D341Med (cell line): ENCODE measurements around the gene PORCN.
A peak's percentile ranks its signal among the peaks of the same experiment; 100 is the strongest.

Experiments used
- DNase-seq: peaks from one replicate; pipeline ENCODE4 v3.0.0; 2012; ENCODE audit warnings: low spot score

The PORCN gene

GRCh38 chrX:48508400-48509244 is at the start of gene PORCN:
PORCN (plus strand) TSS chrX:48508992; CDS start chrX:48509821, 829 bp downstream.
- DNase-seq = peak; percentile 94

- no peak for DNase-seq
Observed at GRCh38 chrX:48459483-48459882, 49.3 kb upstream of the PORCN start.

- DNase-seq = no peak
Observed at GRCh38 chrX:48460031-48460430, 48.8 kb upstream of the PORCN start.

GRCh38 chrX:48460606-48461005 is 48.2 kb upstream of the PORCN start:
- no peak for DNase-seq

GRCh38 chrX:48461830-48462229 is 47.0 kb upstream of the PORCN start:
- DNase-seq = no peak

GRCh38 chrX:48465336-48465933 is 43.4 kb upstream of the PORCN start:
- no peak for DNase-seq

- DNase-seq = peak; percentile 60
Observed at GRCh38 chrX:48466696-48467095, 42.1 kb upstream of the PORCN start.

GRCh38 chrX:48467281-48467761 is 41.5 kb upstream of the PORCN start:
- peak; percentile 8 for DNase-seq

- DNase-seq = peak; percentile 77
Observed at GRCh38 chrX:48468247-48468671, 40.5 kb upstream of the PORCN start.

GRCh38 chrX:48468693-48469691 is 39.8 kb upstream of the PORCN start:
- DNase-seq = peak; percentile 37

- DNase-seq = peak; percentile 15
Observed at GRCh38 chrX:48470110-48470832, 38.5 kb upstream of the PORCN start, which contains the start of gene SLC38A5. SLC38A5 (minus strand) TSS chrX:48470260; CDS start chrX:48467924, 2,336 bp downstream.

- peak; percentile 12 for DNase-seq
Observed at GRCh38 chrX:48470833-48471118, 38.0 kb upstream of the PORCN start.

- DNase-seq = no peak
Observed at GRCh38 chrX:48471504-48471903, 37.3 kb upstream of the PORCN start.

- DNase-seq = no peak
Observed at GRCh38 chrX:48472225-48472624, 36.6 kb upstream of the PORCN start.

- peak; percentile 42 for DNase-seq
Observed at GRCh38 chrX:48472851-48473703, 35.7 kb upstream of the PORCN start.

- no peak for DNase-seq
Observed at GRCh38 chrX:48473704-48473990, 35.1 kb upstream of the PORCN start.

- DNase-seq = no peak
Observed at GRCh38 chrX:48474127-48474526, 34.7 kb upstream of the PORCN start.

GRCh38 chrX:48474581-48474980 is 34.2 kb upstream of the PORCN start:
- DNase-seq = no peak

GRCh38 chrX:48475296-48475695 is 33.5 kb upstream of the PORCN start:
- DNase-seq = no peak

- peak; percentile 82 for DNase-seq
Observed at GRCh38 chrX:48475774-48476577, 32.8 kb upstream of the PORCN start, which contains the start of gene FTSJ1. FTSJ1 (plus strand) TSS chrX:48476199; CDS start chrX:48478048, 1,849 bp downstream.
